ENCODE results near the gene WASHC2A. TPM values are rescaled to one million over a fixed set of nuclear protein-coding genes. Genes with fewer than 3 reads are reported as not detected.
A peak's percentile ranks its signal among the peaks of the same experiment; 100 is the strongest.
"Not testable (repeated sequence)": the region's sequence is repeated elsewhere in the genome, so short reads cannot be mapped to it uniquely, and the experiment has no call there.

The WASHC2A gene
- total and polyA plus RNA-seq, 3 donors from 2014 or later, result 27.7 to 43.5 (median 34.4) TPM

GRCh38 chr10:50055494-50056292, 12.1 kb upstream of the WASHC2A start:
- H3K27me3 ChIP-seq; H3K36me3 ChIP-seq (ENCODE audit: low read depth, missing control alignments); intact Hi-C loops (cut with DNase I; ENCODE audit: low total_unique reads); DNase-seq; H3K4me1 ChIP-seq; H3K4me3 ChIP-seq; H3K9me3 ChIP-seq; H3K27ac ChIP-seq: not testable (repeated sequence)
- 68 to 77% methylated on average over 5 of the region's 5 CpGs for WGBS, 2 donors

GRCh38 chr10:50056654-50057053, 11.1 kb upstream of the WASHC2A start:
- H3K4me3 ChIP-seq; H3K27ac ChIP-seq; H3K9me3 ChIP-seq; DNase-seq; H3K27me3 ChIP-seq; H3K36me3 ChIP-seq (ENCODE audit: low read depth, missing control alignments); H3K4me1 ChIP-seq; intact Hi-C loops (cut with DNase I; ENCODE audit: low total_unique reads): not testable (repeated sequence)
- WGBS, 2 donors, result 85 to 87% methylated on average over 8 of the region's 8 CpGs

GRCh38 chr10:50058727-50059126, 9.0 kb upstream of the WASHC2A start:
- H3K27me3 ChIP-seq; H3K36me3 ChIP-seq (ENCODE audit: low read depth, missing control alignments); H3K27ac ChIP-seq; intact Hi-C loops (cut with DNase I; ENCODE audit: low total_unique reads); H3K4me3 ChIP-seq; H3K4me1 ChIP-seq; DNase-seq; H3K9me3 ChIP-seq: not testable (repeated sequence)
- WGBS, 2 donors, result 85 to 88% methylated on average over 1 of the region's 1 CpG

GRCh38 chr10:50059946-50060345, 7.8 kb upstream of the WASHC2A start:
- intact Hi-C loops (cut with DNase I; ENCODE audit: low total_unique reads); H3K9me3 ChIP-seq; H3K4me1 ChIP-seq; H3K4me3 ChIP-seq; H3K27me3 ChIP-seq; H3K36me3 ChIP-seq (ENCODE audit: low read depth, missing control alignments); H3K27ac ChIP-seq; DNase-seq: not testable (repeated sequence)
- WGBS, 2 donors, result 84 to 85% methylated on average over 10 of the region's 10 CpGs

- DNase-seq; H3K27me3 ChIP-seq; H3K4me3 ChIP-seq; H3K9me3 ChIP-seq; H3K4me1 ChIP-seq; intact Hi-C loops (cut with DNase I; ENCODE audit: low total_unique reads); H3K27ac ChIP-seq; H3K36me3 ChIP-seq (ENCODE audit: low read depth, missing control alignments): not testable (repeated sequence)
- 74 to 77% methylated on average over 6 to 7 of the region's 7 CpGs for WGBS, 2 donors
Measured at GRCh38 chr10:50061548-50061947, 6.2 kb upstream of the WASHC2A start.

- H3K27me3 ChIP-seq, result no peaks in the 10 kb centered on the region
- TF ChIP-seq POLR2A (IDR thresholded peaks at IDR 0.05), result no peak
- no peak for TF ChIP-seq CTCF (IDR thresholded peaks at IDR 0.05)
- intact Hi-C loops (cut with DNase I; ENCODE audit: low total_unique reads), result no loop called here
- no peaks in the 10 kb centered on the region for H3K4me1 ChIP-seq
- H3K9me3 ChIP-seq, result no peaks in the 10 kb centered on the region
- no peak overlapping the region for H3K4me3 ChIP-seq
- WGBS, 2 donors, result 29 to 43% methylated on average over 8 of the region's 8 CpGs
- H3K36me3 ChIP-seq (ENCODE audit: low read depth, missing control alignments), result no peaks in the 10 kb centered on the region
- DNase-seq, result no peak
- no peak overlapping the region for H3K27ac ChIP-seq
Measured at GRCh38 chr10:50063100-50063499, 4.7 kb upstream of the WASHC2A start.

GRCh38 chr10:50068352-50068659, 552 bp downstream of the WASHC2A start:
- H3K27me3 ChIP-seq; H3K27ac ChIP-seq; H3K36me3 ChIP-seq (ENCODE audit: low read depth, missing control alignments); DNase-seq; H3K9me3 ChIP-seq; H3K4me1 ChIP-seq; intact Hi-C loops (cut with DNase I; ENCODE audit: low total_unique reads): not testable (repeated sequence)
- WGBS, 2 donors, result 10% methylated on average over 3 of the region's 13 CpGs; no CpG with 5 or more reads in 1 of the 2 donors
- H3K4me3 ChIP-seq, result peak overlapping the region in 1 of 2 donors; percentile 80

- H3K9me3 ChIP-seq; H3K27ac ChIP-seq; H3K4me1 ChIP-seq; H3K4me3 ChIP-seq; H3K27me3 ChIP-seq; DNase-seq; H3K36me3 ChIP-seq (ENCODE audit: low read depth, missing control alignments); intact Hi-C loops (cut with DNase I; ENCODE audit: low total_unique reads): not testable (repeated sequence)
- 91 to 97% methylated on average over 1 of the region's 2 CpGs for WGBS, 2 donors
Measured at GRCh38 chr10:50075139-50075538, 7.4 kb downstream of the WASHC2A start.

GRCh38 chr10:50075544-50075943, 7.8 kb downstream of the WASHC2A start:
- H3K4me1 ChIP-seq; H3K36me3 ChIP-seq (ENCODE audit: low read depth, missing control alignments); H3K27me3 ChIP-seq; H3K9me3 ChIP-seq; DNase-seq; intact Hi-C loops (cut with DNase I; ENCODE audit: low total_unique reads); H3K4me3 ChIP-seq; H3K27ac ChIP-seq: not testable (repeated sequence)
- 47 to 68% methylated on average over 2 of the region's 2 CpGs for WGBS, 2 donors

GRCh38 chr10:50091304-50091703, 23.6 kb downstream of the WASHC2A start:
- H3K36me3 ChIP-seq (ENCODE audit: low read depth, missing control alignments); H3K27ac ChIP-seq; H3K9me3 ChIP-seq; DNase-seq; H3K4me3 ChIP-seq; H3K27me3 ChIP-seq; H3K4me1 ChIP-seq; intact Hi-C loops (cut with DNase I; ENCODE audit: low total_unique reads): not testable (repeated sequence)
- 100% methylated on average over 1 of the region's 11 CpGs for WGBS, 2 donors

- intact Hi-C loops (cut with DNase I; ENCODE audit: low total_unique reads); H3K27ac ChIP-seq; DNase-seq; H3K9me3 ChIP-seq; H3K36me3 ChIP-seq (ENCODE audit: low read depth, missing control alignments); H3K4me1 ChIP-seq; H3K4me3 ChIP-seq; H3K27me3 ChIP-seq: not testable (repeated sequence)
- WGBS, 2 donors, result 81 to 100% methylated on average over 2 of the region's 8 CpGs
Measured at GRCh38 chr10:50092928-50093327, 25.2 kb downstream of the WASHC2A start.
